ENCODE data around the gene GOSR1. TPM values are rescaled to one million over a fixed set of nuclear protein-coding genes. Genes with fewer than 3 reads are reported as not detected.
"Not testable (repeated sequence)": the region's sequence is repeated elsewhere in the genome, so short reads cannot be mapped to it uniquely, and the experiment has no call there.

The GOSR1 gene
- total RNA-seq, 2 experiments from 2014 or later: 43.5 to 53.0 TPM

DNA sequence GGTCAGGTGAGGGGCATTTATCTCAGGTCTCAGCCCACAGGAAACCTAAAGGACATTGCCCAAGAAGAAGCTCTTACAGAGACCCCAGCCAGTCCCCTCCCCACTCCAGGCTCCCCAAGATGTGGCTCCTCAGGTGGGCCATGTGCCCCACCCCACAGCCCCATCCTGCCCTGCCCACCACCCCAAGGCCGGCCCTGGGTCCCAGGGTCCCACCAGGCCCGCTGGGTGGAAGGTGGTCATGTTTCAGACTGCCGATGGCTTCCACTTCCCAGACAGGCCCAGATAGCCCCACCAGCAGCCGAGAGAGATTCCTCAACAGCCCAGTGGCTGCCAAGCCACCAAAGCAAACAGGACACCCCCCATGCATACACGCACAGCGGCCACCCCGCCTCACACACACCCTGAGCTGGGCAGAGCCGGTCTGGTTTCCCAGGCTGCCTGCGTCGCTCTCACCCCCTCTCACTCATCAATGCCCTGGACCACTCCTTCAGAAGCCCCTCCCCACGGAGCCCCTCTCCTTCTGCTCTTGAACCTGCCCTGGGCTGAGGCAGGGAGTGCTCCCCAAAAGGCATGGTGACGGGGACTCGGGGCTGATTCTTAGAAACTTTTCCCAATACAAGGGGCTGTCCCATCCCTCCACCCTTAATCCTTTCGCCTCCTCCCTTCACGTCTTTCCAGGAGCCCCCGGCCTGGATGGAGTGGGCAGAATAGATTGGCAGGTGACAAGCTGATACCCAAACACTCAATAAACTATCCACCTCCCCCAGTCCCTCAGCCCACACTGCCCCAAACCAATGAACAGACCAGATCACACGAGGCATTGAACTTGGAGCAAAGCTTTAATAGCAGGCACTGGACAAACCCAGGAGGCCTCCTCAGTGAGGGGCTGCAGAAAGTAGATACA, 95.7 kb downstream of the GOSR1 start:
- H3K4me3 Mint-ChIP-seq; H3K27ac Mint-ChIP-seq; H3K27me3 Mint-ChIP-seq; DNase-seq; H3K4me1 Mint-ChIP-seq; ATAC-seq; POLR2A ChIA-PET; H3K9me3 Mint-ChIP-seq (ENCODE audit: low read depth); H3K36me3 Mint-ChIP-seq (ENCODE audit: low read depth); intact Hi-C loops (cut with DNase I, micrococcal nuclease); CTCF ChIA-PET: not testable (repeated sequence)

DNA sequence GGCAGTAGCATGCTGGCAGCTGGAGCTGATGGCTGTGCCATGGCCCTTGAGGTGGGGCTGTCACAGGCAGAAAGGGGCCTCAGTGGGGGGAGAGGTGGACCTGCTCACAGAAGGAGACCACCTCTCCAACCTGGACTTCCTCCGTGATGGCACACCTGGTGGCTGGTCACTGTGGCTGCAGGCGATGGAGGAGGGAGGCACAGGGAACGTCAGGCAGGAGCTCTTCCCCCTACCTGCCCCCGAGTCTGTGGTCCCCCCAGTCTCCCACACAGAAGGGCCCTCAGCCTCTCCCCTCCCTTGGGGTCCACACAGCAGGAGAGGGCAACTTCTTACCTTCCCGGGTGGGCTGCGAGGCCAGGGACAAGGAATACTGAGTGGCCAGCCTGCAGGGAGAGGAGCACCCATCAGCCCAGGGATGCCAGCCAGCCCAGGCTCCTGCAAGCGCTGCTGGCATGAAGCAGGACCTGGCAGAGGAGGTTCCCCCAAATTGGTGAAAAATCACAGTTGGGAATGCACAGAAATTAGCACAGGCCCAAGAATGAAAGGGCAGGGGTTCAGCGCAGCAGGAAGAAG, 96.5 kb downstream of the GOSR1 start:
- no peaks in the 10 kb centered on the region for H3K9me3 Mint-ChIP-seq (ENCODE audit: low read depth)
- H3K27me3 Mint-ChIP-seq: no peaks in the 10 kb centered on the region
- no peaks in the 10 kb centered on the region for H3K36me3 Mint-ChIP-seq (ENCODE audit: low read depth)
- ATAC-seq (no peak), DNase-seq (no peak)
- no peak overlapping the region for H3K27ac Mint-ChIP-seq
- H3K4me1 Mint-ChIP-seq: no peaks in the 10 kb centered on the region
- intact Hi-C loops (cut with DNase I, micrococcal nuclease): no loop called here
- CTCF ChIA-PET: no interaction called here
- POLR2A ChIA-PET: no interaction called here
- H3K4me3 Mint-ChIP-seq: no peak overlapping the region

DNA sequence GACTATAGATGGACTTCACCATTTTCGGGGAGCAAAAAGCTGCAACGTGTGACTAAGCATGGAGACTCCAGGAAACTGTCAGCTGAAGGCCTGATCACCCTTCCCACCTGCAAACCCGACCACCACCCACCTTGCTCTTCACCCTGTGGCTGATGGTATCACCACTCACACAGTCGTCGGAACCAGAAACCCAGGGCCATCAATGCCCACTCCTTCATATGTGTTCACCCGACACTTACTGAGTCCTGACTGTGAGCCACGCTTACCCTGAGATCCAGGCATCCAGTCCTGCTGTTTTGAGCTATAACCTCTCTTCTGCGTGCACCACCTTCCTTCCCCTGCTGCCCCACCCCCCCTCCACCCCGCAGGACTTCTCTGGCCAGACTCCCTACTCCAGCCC, 97.1 kb downstream of the GOSR1 start:
- H3K4me1 Mint-ChIP-seq; POLR2A ChIA-PET; CTCF ChIA-PET; H3K27ac Mint-ChIP-seq; H3K4me3 Mint-ChIP-seq; H3K27me3 Mint-ChIP-seq; ATAC-seq; DNase-seq; H3K36me3 Mint-ChIP-seq (ENCODE audit: low read depth); intact Hi-C loops (cut with DNase I, micrococcal nuclease); H3K9me3 Mint-ChIP-seq (ENCODE audit: low read depth): not testable (repeated sequence)

DNA sequence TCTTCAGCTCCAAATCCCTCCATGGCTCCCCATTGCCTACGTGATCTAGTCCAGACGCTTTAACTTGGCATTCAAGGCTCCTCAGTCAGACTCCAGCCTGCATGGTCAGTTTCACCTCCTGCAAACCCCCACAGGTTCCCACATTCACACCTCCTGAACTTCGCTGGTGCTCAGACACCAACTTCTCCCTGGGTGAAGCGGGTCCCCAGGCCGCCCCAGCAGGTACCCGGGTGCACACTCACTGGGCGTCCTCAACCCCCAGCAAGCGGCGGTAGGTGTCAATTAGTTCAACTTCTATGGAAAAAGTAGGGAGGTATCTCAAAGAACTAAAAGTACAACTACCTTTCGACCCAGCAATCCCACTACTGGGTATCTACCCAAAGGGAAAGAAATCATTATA, 97.6 kb downstream of the GOSR1 start:
- H3K27ac Mint-ChIP-seq; DNase-seq; H3K36me3 Mint-ChIP-seq (ENCODE audit: low read depth); intact Hi-C loops (cut with DNase I, micrococcal nuclease); ATAC-seq; H3K4me3 Mint-ChIP-seq; CTCF ChIA-PET; POLR2A ChIA-PET; H3K27me3 Mint-ChIP-seq; H3K9me3 Mint-ChIP-seq (ENCODE audit: low read depth); H3K4me1 Mint-ChIP-seq: not testable (repeated sequence)

DNA sequence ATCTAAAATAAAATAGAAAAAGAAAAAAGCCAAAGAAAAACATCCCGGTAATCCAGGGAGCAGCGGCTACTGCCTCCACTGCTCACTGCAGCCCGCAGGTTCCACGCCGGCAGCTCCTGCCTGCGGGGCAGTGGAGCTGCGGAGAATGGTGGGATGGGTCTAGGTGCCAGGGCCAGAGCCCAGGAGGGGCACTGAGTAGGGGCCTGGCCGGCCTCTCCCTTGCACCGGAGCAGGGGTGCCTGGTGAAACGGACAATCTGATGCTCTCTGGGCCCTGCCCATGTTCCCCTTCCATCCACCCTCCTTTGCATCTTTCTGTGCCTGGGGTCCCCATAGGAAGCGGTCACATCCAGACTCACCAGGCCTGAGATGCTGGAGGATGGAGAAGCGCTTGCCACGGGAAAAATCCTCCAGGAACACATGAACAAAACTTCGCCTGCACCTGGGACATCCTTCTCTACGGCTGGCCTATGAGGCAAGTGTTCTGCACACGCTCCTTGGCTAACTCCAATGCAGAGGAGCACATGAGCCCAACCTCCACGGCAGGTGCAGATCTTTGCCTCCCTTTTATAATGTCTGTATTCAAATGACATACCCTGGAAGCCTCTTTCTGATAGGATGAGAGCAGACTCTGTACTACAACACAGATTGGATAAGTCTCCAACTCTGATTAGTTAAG, 98.6 kb downstream of the GOSR1 start:
- CTCF ChIA-PET: interaction anchor here (0.6 kb wide), 1 partner anchor 60 kb away, joined by 3 read pairs; no protein-coding TSS in a partner anchor
- H3K27ac Mint-ChIP-seq, POLR2A ChIA-PET: not testable (repeated sequence)

DNA sequence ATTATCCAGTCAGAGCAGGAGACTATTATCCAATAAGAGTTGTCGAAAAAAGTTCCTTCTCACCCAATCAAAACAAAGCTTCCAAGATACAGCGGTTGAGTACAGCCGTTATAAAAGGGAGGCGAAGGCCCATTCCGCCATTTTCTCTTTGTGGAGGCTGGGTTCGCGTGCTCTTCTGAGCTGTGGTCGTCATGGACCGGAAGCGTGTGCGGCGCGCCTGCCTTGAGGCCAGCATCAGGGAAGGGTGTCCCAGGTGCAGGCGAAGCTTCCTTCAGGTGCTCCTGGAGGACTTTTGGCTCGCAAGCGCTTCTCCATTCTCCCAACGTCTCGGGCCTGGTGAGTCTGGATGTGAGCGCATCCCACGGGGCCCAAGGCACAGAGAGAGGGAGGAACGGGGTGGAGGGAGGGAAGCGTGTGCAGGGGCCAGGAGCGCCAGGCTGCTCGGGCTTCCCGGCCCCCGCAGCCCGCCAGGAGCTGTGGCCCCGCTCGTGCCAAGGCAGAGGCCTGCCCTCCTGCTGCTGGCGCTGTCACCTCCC, 99.2 kb downstream of the GOSR1 start:
- Mint-ChIP-seq H3K27me3 (no peaks in the 10 kb centered on the region), H3K9me3 (ENCODE audit: low read depth) (no peaks in the 10 kb centered on the region), H3K27ac (peak overlapping the region; percentile 53), H3K36me3 (ENCODE audit: low read depth) (no peaks in the 10 kb centered on the region), H3K4me1 (no peaks in the 10 kb centered on the region), H3K4me3 (peak overlapping the region; percentile 74)
- ChIA-PET POLR2A (no interaction called here), CTCF (interaction anchor here (0.6 kb wide), 1 partner anchor 61 kb away, joined by 3 read pairs; no protein-coding TSS in a partner anchor)
- DNase-seq (peak; percentile 55), ATAC-seq (peak; percentile 92)
- intact Hi-C loops (cut with DNase I, micrococcal nuclease): no loop called here

More for the DNA sequence above, 98.6 kb downstream of the GOSR1 start:
- H3K9me3 Mint-ChIP-seq (ENCODE audit: low read depth); H3K27me3 Mint-ChIP-seq; H3K36me3 Mint-ChIP-seq (ENCODE audit: low read depth); H3K4me3 Mint-ChIP-seq; DNase-seq; intact Hi-C loops (cut with DNase I, micrococcal nuclease); H3K4me1 Mint-ChIP-seq; ATAC-seq: not testable (repeated sequence)

Other genes with a start within 250 kb of the GOSR1 start
- not detected for gene SLC6A4, start 241.7 kb upstream of the GOSR1 start, total RNA-seq
- 10 to 100 TPM; 54.3 to 74.5 TPM for gene BLMH, start 185.5 kb upstream of the GOSR1 start, total RNA-seq
- gene TMIGD1, start 143.4 kb upstream of the GOSR1 start, total RNA-seq: not detected
- 10 to 100 TPM; 29.0 to 36.3 TPM for gene CPD, start 98.5 kb upstream of the GOSR1 start, total RNA-seq